HG03159 (cell line): ENCODE data around the gene OCA2.
"Not testable (repeated sequence)": the region's sequence is repeated elsewhere in the genome, so short reads cannot be mapped to it uniquely, and the experiment has no call there.

Source experiments
- ATAC-seq: cut with Tn5 transposase; IDR thresholded peaks from one replicate; pipeline ENCODE4 v1.9.1; 2021; ENCODE audit warnings: mild to moderate bottlenecking, moderate library complexity; ENCODE audit not compliant: unreplicated experiment

The OCA2 gene

DNA sequence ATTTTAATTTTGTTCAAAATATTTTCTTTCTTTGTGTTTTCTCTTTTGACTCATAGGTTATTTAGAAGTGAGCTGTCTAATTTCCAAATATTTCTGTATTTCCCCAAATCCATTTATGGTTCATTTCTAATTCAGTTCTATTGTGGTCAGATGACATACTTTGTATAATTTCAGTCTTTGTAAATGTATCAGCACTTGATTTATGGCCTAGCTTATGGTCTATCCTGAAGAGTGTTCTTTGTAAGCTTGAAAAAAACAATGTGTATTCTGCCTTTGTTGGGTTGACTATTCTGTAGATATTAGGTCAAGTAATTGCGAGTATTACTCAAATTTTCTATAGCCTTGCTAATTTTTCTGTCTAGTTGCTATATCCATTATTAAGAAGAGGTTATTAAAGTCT lies 311.2 kb downstream of the OCA2 start:
- ATAC-seq: no peak

DNA sequence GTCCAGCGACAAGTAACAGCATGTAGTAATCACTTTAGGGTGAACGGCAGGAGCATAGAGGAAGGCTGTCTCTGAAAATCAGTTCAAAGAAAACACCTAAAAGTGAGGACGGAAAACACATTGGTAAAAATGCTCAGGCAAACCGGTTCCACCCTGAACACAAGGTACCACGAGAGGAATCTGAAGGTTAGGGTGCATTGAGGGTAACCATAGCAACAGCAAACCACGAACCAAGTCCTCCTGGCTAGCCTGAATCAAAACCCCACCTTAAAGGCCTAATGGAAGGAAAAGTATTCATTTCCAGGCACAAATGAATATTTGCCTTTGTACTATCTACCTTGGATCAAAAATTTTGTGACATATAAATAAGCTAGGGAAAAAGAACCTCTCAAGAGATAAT lies 315.0 kb downstream of the OCA2 start:
- no peak for ATAC-seq

DNA sequence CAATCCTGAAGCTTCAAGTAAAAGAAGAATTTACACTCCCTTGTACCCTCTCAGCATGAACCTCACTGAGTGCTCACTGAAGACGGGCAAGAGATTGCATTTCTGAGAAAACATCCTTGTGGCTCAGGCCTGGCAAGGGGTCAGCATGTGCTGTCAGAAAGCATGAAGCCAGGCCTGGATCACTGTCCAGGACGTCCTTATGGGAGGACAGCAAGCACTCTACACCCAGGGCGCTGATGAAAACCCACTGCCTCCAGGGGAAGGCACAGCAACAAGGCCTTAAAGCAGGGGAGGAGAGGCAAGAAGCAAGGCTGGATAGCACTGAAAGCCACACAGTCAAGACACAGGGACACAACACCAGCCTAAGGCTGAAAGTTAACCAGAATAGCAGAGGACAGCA lies 315.4 kb downstream of the OCA2 start:
- ATAC-seq: no peak

DNA sequence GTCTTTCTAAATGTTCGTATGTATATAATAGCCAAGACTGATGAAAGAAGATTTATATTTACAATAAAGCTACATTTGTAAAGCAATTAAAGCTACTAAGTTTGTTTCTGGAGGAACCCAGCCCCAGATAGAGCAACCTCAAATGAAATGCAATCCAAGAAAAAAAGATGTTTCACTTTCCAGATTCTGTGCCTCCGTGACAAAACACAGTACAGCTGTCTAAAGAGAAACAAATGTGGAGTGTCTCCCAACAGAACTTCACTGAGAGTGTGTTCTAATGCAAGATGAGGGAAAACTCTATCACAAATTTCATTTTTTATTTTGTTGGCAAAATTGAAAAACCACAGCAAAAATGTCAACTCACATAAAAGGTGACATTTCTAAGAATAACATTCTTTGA lies 317.0 kb downstream of the OCA2 start:
- ATAC-seq: no peak

DNA sequence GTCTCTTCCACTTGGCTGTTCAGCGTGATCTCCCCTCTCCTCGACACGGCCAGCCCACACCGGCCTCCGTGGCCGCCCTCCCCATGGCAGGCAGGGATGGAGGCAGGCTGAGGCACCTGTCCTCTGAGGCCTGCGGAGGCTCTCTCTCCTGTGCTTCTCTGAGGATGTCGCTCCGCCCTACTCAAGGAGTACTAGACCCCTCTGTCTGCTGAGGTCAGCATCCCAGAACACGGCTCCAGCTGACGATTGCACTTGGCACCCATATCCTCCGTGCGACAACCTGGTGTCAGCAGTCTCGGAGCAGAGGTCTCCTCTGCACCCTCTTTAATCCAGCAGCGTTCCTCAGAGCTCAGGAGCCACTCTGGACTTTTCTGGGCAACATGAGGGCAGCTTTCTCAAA lies 322.6 kb downstream of the OCA2 start:
- ATAC-seq: no peak

DNA sequence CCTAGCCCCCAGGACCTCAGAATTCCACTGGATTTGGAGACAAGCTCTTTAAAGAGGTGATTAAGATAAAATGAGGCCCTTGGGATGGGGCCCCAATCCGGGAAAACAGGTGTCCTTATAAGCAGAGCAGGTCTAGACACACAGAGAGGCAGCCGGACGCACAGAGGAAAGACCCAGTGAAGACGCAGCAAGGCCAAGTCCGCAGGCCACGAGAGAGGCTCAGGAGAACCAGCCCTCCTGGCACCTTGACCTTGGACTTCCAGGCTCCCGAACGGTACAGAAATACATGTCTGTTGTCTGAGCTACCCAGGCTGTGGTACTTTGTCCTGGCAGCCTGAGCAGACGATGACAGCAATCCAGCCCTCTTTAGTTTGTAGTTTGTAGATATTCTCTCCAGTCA lies 324.5 kb downstream of the OCA2 start:
- ATAC-seq: no peak

DNA sequence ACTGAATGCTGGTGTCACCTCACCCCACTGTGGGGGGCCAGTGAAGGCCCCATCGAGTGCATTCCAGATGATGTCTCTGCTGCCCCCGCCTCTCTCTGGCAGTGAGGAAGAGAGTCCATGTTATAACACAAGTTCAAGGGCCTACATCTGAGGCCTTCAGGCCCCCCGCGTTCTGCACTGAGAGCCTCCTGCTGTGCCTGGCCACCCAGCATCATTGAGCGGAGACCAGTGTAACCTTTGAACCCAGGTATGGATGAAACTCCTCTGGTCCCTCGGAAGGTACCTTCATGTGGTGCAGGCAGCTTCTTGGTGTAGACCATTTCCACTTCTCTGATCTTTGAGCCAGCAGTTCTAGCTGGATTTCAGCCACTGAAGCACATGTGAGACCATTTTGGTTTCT lies 324.9 kb downstream of the OCA2 start:
- ATAC-seq: no peak

DNA sequence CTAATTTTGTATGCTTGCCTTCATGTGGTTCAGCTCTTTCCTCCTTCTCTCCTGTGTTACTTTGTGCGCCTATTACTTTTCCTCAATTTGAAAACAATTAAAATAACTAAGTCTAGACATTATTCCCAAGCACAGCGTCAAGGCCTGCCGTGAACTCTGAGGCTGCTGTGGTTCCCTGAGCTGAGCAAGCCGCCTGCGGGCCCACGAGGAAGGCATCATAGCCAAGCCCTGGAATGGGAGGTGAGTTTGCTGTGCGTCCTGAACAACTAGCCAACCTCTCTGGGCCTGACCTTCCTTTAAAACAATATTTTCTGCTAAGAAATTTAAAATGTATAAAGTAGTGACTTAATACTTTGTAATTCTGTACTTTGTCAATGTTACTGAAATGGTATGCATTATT lies 327.2 kb downstream of the OCA2 start:
- no peak for ATAC-seq

DNA sequence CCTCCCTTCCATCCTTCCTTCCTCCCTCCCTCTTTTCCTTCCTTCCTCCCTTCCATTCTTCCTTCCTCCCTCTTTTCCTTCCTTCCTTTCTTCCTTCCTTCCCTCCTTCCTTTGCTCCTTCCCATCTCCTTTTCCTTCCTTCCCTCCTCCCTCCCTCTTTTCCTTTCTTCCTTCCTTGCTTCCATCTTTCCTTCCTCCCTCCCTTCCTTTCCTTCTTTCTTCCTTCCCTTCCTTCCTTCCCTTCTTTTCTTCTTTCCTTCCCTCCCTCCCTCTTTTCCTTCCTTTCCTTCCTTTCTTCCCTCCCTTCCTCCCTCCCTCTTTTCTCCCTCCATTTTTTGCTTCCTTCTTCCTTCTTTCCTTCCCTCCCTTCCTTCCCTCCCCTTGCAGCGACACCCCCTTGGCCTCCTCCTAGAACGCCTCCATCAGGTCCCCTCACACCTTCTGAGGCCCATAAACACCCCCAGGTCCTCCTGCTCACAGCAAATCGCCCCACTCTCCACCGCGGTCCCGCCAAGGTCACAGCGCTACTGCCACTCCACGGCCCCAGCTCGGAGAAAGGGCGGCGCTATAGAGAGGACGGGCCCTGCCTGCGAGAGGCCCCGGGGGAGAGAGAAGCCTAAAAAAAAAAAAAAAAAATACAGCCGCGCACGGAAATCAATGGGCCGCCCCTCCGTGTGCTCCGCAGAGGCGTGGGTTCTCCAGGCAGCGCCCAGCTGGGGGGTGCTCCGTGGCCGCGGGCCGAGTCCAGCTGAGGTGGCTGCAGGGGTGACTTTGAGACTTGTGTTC lies 328.2 kb downstream of the OCA2 start:
- no peak for ATAC-seq

DNA sequence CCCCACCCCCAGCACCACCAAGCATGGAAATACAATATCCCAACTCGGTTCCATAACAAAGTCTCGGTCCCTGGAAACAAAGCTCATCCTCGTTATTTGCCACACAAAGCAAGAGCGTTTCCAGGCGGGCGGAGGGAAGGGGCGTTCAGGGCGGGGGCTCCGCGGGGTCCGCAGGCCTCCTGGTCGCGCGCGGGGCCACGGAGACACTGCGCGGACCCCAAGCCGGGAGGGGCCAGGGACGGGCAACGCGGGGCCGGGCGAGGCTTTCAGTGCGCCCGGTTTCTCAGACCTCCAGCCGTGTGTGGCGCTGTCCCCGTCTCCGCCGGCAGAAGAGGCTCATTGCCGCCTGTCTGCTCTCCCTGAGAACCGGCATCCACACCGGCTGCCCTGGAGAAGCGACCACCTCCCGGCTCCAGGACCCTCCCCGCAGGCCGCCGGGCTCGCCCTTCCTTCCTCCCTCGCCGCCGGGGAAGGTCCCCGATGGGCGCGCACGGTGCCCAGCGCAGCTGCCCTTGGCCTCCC lies 329.0 kb downstream of the OCA2 start:
- ATAC-seq: no peak

DNA sequence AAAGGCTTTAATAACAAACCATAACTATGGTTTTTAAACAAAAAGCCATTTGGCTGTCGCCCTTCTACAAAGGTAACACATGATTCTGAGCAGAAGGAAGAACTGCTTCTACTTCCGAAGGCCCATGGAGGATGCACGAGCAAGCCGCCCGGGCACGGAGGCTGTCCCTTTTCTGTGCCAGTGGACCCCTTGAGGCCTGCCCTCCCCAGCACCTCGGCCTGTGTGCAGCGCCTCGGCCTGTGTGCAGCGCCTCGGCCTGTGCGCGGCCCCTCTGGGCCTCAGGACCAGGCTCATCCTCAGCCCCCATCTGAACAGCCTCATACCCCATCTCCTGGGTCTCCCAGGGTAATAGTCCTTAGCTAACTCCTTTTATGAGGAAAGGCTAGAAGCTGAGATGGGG lies 329.5 kb downstream of the OCA2 start:
- ATAC-seq: no peak

DNA sequence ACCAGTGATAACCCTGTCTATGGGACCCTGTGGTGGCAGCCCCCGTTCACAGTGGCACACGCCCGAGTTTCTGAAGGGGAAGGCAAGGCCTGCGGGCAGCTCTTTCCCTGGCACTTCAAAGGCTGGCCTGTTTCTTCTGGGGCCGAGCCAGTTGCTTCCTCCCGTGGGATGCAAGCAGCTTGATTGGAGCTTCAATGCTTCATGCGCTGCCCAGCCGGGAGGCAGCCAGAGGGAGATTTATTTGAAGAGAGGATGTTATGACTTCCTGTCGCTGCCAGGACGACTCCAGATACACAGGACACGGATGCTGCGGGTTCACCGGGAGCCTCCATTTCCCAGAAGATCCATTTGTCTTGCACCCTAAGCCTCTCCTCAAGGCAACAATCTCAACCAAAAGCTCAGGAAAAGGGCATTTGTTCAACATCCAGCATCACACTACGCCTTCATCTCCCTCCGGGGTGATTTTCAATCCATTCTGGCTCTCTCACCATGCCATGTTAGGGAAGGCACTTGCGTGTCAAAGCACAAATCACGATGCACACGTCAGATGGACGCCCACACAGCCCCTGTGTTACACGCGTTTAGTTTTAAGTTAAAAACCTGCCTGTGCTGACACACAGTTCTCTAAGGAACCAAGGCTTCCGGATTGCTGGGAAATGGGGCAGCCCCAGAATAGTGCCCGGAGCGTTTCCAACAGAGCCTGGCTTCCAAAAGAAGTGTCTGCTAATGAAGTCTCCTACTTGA lies 330.2 kb downstream of the OCA2 start:
- ATAC-seq: no peak

DNA sequence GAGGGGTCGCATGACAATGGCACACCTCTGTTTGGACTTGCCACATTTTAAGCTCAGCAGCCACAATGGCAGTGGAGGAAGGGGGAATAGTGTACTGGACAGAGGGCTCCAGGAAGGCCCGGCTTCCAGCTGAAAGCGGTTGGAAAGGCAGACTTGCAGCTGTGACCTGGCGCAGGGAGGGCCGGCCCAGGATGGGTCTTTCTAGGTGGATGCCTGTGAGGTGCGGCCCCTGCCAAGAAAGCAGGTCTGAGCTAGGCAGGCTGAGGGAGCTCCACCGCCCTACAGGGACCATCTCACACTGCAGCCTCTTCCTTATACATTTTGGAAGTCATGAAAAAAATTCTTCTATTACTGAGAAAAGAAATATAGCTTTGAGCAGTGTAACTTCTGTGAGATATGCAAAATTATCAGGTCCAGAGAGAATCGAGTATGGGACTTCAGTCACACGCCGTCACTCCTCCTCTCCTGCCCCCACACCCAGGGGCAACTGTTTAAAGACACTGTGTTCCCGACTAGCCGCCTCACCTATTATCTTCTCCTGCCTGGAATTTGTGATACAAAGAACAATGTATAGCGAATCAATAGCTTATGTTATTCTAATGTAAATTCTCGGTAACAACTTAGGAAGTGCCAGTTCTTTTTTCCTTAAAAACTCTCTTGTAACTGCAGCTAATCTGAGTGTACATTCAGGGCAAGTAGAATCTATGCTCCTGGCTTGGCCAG lies 331.0 kb downstream of the OCA2 start:
- ATAC-seq: no peak

DNA sequence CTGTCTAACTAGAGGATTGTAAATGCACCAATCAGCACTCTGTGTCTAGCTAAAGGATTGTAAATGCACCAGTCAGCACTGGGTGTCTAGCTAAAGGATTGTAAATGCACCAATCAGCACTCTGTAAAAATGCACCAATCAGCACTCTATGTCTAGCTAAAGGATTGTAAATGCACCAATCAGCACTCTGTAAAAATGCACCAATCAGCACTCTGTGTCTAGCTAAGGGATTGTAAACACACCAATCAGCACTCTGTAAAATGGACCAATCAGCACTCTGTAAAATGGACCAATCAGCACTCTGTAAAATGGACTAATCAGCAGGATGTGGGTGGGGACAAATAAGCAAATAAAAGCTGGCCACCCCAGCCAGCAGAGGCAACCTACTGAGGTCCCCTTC lies 331.7 kb downstream of the OCA2 start:
- ATAC-seq: not testable (repeated sequence)

DNA sequence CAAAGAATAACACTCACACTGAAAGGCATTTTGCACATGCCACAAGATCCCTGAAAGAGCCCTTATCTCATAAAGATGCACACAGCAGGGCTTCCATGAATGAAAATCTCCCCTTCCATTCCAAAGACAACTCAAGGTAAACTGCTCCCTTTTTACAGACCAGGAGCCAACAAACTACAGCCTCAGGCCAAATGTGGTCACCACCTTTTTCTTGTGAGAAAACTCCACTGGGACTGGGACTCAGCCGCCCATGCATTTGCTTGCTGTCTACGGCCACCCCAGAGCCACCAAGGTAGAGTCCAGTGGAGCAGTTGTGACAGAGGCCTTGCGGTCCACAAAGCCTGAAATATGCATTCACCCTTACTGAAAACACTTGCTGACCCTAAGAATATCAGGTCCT lies 334.8 kb downstream of the OCA2 start:
- ATAC-seq: no peak

DNA sequence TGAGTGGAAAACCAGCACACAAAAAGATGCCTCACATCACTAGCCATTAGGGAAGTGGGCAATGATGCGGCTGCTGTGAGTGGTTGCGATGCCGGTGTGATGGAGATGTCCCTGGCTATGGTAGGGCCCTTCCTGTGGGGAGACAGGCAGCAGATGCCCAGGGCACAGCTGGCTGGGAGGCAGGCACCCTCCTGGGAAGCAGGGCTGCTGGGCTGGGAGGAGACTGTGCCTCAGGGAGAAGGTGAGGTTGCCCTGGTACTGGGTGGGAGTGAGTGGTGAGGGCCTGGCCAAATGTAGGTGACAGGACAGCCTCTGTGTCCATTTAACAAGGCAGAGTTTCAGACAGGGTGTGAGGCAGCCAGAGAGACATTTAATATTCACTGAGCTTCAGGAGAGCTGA lies 335.6 kb downstream of the OCA2 start:
- no peak for ATAC-seq

DNA sequence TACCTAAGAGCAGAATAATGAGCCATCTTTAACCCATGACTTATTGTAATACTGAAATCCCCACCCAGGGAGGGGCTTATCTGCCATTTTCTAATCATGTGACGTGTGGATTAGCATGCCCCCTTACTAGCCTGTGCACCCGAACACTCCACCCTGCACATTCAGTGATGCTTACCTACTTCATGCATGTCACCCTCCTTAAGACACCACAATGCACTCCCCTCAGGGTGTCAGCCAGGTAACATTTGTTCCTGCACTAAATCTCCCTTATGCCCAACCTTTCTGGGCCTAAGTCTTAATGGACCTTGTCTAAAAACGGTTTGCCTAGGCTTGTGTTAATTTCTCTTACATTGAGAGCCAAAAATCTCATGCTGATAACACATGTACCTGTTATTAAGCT lies 336.6 kb downstream of the OCA2 start:
- ATAC-seq: no peak

DNA sequence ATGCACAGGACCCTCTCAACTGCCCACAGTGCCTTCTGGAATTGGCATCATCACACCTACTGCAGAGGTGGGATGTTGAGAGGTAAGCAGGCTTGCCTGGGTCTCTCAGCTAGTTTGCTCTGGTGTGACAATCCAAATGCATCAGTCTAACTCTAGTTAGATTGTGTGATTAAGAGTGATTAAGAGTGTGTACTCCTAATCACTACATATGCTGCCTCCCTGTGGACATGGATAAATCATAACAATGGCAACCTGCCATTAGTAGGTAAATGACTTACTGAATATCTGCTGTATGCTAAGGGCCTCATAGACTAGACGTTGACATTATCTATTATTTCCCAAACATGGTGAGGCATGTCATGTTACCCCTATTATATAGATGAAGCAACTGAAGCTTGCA lies 342.1 kb downstream of the OCA2 start:
- ATAC-seq: no peak

DNA sequence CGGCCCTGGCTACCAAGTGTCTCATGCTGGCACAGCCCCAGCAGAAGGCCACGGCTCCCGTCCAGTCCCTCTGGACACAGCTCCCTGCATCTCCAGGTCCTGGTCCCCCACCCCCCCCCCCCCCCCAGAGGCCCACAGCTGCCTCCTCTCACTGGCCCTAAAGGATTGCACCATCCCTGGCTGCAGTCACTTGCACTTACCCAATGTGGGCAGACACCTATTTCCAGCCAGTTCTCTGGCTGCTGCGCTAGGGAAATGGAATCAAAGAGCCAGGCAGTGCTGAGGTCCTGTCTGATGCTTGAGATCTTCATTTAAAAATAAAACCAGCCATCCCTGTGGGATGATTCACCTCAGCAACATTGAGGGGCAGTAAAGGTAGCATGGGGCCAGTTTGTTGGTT lies 346.4 kb downstream of the OCA2 start:
- no peak for ATAC-seq

DNA sequence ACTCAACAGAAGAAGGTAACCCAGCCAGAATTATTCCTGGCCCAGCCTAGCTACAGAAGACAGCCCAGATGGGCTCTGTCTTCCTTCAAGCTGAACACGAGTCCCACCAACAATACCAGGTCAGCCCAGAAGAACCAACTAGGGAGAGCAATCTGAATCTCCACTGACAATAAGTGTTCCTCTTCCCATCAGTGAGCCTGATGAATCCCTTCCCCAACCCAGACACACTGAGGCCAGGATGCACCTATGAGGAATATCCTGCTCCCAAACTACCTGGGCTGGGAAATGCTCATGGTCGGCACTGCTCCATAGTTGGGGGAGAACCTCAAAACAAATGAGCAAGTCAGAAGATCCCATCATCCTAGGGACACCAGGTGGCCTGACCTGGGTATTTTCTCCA lies 351.1 kb downstream of the OCA2 start:
- no peak for ATAC-seq

DNA sequence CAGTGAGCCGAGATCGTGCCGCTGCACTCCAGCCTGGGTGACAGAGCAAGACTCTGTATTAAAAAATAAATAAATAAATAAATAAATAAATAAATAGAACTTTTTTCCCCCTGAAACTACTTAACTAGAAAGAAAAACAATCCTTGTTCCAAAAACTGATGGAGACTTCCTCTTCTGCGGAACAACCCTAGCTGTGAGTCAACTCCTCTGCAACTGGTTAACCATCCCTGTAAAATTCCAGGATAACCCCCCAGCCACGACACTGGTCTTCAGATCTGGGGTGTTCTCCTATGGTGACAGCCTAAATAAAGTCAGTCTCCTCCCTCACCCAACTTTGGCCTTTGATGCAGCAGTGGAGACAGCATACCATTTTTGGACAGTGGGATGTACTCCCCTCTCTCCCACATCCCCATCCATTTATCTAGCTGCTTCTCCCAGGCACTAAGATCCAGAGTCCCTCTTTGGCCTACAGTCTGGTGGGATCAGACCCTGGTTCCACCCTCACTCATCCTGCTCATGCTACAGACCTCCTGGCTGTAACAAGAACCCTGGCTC lies 352.6 kb downstream of the OCA2 start:
- no peak for ATAC-seq
